ENCODE data around the gene STOML1. TPM values are rescaled to one million over a fixed set of nuclear protein-coding genes. Genes with fewer than 3 reads are reported as not detected.

Gene STOML1
- total RNA-seq, 1 experiment from 2014 or later = 5.0 TPM

DNA sequence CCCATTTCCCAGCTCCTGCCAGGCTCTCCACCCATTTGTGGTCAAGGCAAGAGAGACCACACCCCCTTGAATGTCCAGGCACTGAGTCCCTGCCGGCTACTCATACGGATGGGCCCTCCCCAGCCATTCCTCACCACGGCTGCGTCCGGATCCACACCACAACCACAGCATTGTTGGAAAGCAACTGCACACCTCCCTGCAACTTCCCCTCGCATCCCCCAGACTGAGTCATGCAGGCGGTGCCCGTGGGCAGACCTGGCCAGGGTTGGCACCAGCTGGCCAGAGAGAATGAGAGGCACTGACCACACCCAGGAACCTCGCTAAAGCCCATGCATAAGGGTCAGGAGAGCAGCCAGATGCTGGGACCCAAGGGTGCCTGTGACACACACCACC lies 35.4 kb downstream of the STOML1 start:
- no peaks in the 10 kb centered on the region for H4K20me1 ChIP-seq (ENCODE audit: insufficient read depth)
- intact Hi-C loops (cut with micrococcal nuclease) = no loop called here
- peak overlapping the region; percentile 31 to 47 for H3K4me3 ChIP-seq (replicated peaks in 1 of 2; ENCODE audit: low read depth in 1 of 2, low read length in 2 of 2)
- BruUV-seq (replicated peaks) = no TSS peak
- no peaks in the 10 kb centered on the region for H3K9me2 ChIP-seq (ENCODE audit: insufficient read depth)
- H3K27ac ChIP-seq (ENCODE audit: low read depth, low read length) = peak overlapping the region; percentile 2; the same call in 1 of the 2 replicates
- peak overlapping the region; percentile 26; the same call in 1 of the 2 replicates for H3K9ac ChIP-seq (ENCODE audit: low read length)
- H3K79me2 ChIP-seq (ENCODE audit: insufficient read depth, low read length) = no peaks in the 10 kb centered on the region
- DNase-seq (ENCODE audit: low read depth, low spot score) (peak; percentile 79), ATAC-seq (peak; percentile 81)
- no peaks in the 10 kb centered on the region for H3K9me3 ChIP-seq (ENCODE audit: control insufficient read depth in 1 of 2, insufficient read depth in 1 of 2, low read depth in 1 of 2, low read length in 2 of 2)
- H3K4me1 ChIP-seq (ENCODE audit: control insufficient read depth in 1 of 2, insufficient read depth in 2 of 2, low read length in 2 of 2) = peaks cover 16 to 30% of the 10 kb centered on the region in 2 experiments
- TF ChIP-seq CEBPB (IDR thresholded peaks at IDR 0.05; ENCODE audit: low read depth) (no peak), ZFX (IDR thresholded peaks at IDR 0.05) (no peak), POLR2AphosphoS5 (IDR thresholded peaks at IDR 0.05; ENCODE audit: low read depth, low read length) (peak; percentile 60; the same call in 1 of the 2 replicates), SIN3A (IDR thresholded peaks at IDR 0.05; ENCODE audit: low read depth) (no peak), JUND (IDR thresholded peaks at IDR 0.05) (peak; percentile 89), SRF (IDR thresholded peaks at IDR 0.05; ENCODE audit: low read depth) (no peak), EGR1 (IDR thresholded peaks at IDR 0.05; ENCODE audit: low read depth) (peak; percentile 69; the same call in 1 of the 2 replicates), MAX (IDR thresholded peaks at IDR 0.05) (peak; percentile 68), SP1 (IDR thresholded peaks at IDR 0.05; ENCODE audit: low read depth) (peak; percentile 92), CTCF (IDR thresholded peaks at IDR 0.05 in 2 of 3, conservative IDR thresholded peaks at IDR 0.05 in 1 of 3; ENCODE audit: borderline replicate concordance in 1 of 3, insufficient read depth in 1 of 3, low read depth in 2 of 3, low read length in 2 of 3) (no peak), FOSL1 (IDR thresholded peaks at IDR 0.05; ENCODE audit: low read depth) (no peak; the same call in none of the 2 replicates)
- peak overlapping the region; percentile 82 for H3K4me2 ChIP-seq (ENCODE audit: low read length)
- ChIA-PET POLR2A (interaction anchor here (1.0 kb wide), 1 partner anchor 27 kb away, joined by 5 read pairs; no protein-coding TSS in a partner anchor), RAD21 (ENCODE audit: low non-redundant PET in 1 of 2, low total read pairs in 2 of 2, uncharacterized antibody in 2 of 2, unreplicated experiment in 2 of 2) (interaction anchor here in 1 of 2 experiments (0.6 kb wide), 1 partner anchor 16 kb away, joined by 4 read pairs; no protein-coding TSS in a partner anchor), CTCF (interaction anchor here (0.8 to 2.2 kb wide), 5 partner anchors 9 to 38 kb away, joined by 3 to 13 read pairs (median 4); partner anchors contain the start of gene PML)
- no peaks in the 10 kb centered on the region for H3K36me3 ChIP-seq (ENCODE audit: control insufficient read depth in 1 of 2, insufficient read depth in 2 of 2, low read length in 2 of 2)
- peak overlapping the region; percentile 84 for H2AFZ ChIP-seq (ENCODE audit: low read depth, low read length, poor library complexity, severe bottlenecking)
- H3K27me3 ChIP-seq (ENCODE audit: insufficient read depth, low read length) = no peaks in the 10 kb centered on the region

Data from HCT116 (cell line).